ENCODE measurements around the gene PPM1H.
"Not testable (repeated sequence)": the region's sequence is repeated elsewhere in the genome, so short reads cannot be mapped to it uniquely, and the experiment has no call there.

PPM1H gene

DNA sequence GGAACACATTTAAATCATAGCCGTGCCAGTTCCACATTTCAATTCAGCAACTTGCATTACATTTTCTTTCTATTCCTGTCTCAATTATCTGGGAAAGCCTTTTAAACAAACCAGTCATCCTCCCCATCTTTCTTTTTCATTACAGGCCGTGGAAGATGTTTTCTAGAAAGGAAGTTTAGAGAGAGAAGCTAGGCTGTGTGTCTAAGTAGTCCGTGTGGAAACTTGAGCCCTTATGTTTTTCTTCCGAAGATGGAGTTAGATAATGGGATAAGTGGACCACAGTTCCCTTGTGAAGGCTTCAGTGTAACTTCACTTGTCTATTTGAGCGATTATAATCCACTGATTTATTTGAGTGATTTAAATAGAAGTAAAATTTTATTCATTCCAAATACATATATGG, 12.4 kb upstream of the PPM1H start:
- no peak for DNase-seq (ENCODE audit: low spot score)

DNA sequence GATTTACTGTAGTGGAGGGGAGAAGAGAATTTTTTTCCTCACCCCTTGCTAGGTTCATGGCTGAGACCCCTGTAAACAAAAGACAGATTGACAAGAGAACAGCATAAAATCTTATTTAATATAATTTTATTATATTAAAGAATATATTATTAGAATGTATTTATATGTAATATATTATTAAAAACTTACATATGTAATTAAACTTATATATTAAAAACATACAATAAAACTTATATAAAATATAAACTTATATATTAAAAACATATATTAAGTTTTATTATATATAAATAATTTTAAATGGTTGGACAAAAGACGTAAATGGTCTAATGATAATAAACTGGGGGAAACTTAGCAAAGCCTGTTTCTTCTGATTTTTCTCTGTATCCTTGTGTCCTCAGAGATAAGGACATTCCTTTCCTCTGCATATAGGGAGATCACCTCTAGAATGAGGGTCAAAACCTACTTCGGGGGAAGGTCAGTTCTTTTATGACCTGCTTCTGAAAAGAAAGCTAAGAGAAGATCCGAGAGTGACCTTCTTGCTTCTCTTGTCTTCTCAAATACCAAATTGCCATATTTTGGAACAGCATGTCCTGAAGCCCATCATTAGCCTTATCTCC, 8.9 kb upstream of the PPM1H start:
- DNase-seq (ENCODE audit: low spot score): no peak

DNA sequence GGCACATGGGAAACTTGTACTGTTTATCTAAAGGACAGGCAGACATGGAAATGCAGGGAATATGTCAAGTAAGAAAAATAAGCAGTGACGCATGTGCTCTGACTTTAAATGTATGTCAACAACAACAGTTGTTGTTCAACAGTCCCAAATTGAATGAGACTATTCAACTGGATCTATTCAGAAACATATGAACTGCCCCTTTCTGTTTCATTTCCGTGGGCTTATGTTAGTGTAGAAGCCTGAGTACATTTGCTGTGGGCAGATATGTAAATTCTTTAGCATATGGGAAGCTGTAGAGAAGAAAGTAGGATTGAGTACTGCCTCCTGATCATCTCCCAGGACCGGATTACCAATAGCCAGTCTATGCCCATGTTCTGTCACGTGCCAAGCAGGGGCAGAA, 7.4 kb upstream of the PPM1H start:
- DNase-seq (ENCODE audit: low spot score): not testable (repeated sequence)

DNA sequence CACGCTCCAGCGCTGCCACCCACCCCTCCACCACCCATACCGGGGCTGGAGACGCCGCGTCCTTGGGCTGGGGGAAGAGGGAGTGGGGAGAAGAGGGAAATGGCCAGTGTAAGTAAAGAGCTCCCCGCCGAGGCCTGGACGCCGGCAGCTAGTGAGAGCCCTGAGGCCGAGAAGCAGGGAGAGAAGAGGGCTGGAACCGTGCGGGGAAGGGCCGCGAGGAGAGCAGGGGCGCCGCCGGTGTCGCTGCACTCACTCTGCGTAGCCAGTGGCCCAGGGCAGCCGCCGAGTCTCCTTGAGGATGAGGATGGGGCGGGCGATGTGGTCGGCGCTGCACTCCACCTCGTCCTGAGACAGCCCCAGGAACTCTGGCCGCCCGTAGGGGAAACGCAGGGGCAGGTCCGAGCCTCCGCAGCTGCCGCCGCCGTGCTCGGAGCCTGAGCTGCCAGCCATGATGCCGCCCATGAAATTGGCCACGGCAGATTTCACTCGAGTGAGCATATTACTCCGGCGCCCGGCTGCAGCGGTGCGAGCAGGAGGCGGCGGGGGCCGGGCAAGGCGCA, 631 bp downstream of the PPM1H start:
- DNase-seq (ENCODE audit: low spot score): no peak

DNA sequence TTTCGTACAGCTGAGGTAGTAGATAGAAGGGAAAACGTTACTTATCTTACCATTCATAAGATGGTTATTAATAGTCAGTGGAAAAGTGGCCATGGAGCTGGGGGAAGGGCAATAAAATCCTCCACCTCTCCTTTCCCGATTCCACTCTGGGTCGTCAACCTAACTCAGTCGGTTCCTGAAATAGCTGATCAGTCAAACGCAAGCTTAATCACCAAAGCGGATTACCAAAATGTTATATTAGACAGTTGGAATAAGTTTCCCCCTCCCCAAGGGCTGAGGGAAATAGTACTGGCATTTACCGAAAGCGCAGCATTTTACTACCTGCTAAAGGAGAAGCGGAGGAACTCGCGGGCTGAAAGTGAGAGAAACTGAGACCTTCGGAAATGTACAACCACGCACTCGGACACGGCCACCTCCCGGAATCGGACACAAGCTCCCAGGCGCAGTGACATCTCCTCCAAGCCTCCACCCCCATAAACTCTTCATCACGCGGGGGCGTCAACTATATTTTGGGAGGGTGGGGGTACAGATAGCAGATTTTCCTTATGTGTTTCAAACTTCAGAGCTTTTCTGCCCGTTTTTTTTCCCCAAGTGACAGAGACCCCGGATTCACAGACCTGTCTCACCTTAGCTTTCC, 1.2 kb downstream of the PPM1H start:
- no peak for DNase-seq (ENCODE audit: low spot score)

DNA sequence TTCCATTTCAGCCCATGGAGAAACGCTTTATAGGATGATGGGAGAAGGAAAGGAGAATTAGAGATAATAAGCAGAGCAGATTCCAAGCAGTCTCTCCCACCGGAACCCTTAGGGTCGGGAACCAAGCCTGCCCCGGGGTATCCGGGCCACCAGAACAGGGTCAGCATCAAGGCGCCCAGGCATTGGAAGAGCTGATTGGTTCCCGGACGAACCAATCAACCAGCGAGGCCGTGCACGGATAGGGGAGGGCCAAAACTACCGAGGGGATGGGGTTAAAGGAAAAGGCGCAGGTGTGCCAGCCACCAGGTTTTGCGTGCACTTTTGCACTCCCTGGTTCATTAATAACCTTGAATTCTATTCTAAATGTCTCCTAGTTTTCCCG, 1.7 kb downstream of the PPM1H start:
- no peak for DNase-seq (ENCODE audit: low spot score)

DNA sequence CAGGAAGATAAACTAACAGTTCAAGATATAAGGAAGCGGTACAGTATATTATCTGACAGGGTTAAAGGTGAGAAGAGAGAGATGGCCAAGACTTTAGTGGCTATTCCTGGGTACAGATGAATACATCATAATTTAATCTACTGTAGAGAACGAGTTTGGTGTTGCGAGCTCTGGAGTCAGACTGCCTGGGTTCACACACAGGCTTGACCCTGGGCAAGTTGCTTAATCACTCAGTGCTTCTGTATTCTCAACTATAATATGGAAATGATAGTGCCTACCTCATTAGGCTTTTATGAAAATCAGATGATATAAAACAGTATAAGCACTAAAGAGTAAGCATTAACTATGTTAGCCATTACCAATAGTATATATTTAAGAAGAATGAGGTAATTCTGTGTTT, 3.5 kb downstream of the PPM1H start:
- no peak for DNase-seq (ENCODE audit: low spot score)

DNA sequence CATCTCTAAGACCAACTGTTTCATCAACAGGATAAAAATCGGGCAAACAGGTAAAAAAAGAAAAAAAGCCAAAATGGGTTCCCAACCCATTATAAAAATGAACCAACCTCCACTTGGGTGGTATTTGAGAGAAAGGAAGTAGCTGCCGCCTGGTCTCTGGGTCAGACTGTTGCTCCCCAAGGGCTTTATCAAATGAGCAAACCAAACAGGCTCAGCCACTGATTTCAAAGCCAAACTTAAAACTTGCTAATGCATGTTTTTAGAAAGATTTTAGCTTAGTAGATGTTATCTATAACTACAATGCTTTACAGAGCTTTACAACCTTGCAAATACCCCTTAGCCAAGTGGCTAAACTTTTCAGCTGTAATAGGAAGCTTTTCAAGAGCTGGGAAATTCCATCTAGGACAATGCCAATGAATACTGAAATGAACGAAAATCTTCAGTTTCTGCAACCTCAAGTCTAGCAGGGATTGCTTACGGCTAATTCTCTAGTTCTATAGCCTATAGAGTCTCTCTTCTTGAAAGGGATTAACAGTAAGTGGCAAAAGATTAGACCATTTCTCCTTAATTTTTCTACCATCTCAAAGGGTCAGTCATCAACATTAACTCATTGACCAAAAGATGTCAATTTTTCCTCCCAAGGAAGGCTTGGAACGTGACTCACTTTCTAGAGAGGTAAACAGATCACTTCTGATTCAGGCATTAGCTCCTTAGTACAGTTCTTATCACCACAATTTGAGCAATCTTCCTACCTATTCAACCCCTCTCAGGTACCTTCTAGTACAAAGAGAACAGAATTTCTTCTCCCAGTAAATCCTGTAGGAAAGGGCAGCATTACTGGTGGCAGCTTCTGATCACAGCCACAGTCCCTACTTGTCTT, 4.2 kb downstream of the PPM1H start:
- no peak for DNase-seq (ENCODE audit: low spot score)

DNA sequence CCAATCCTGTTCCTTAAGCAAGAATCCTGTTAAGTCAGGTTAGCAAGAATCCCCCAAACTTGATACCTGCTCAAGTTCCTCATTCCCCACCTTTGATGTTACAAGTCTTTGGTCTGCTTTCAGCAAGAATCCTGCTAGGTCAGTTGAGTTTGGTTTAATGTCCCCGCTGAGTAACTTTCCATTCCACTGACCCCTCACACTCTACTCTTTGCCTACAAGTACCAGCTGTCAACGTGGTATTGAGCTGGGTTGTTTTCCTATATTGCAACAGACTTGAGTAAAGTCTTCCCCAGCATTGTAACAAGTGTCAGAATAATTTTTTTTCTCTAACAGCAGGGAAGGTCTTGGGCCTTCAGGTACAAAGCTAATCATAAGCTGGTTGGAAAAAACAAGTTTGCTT, 6.3 kb downstream of the PPM1H start:
- no peak for DNase-seq (ENCODE audit: low spot score)

DNA sequence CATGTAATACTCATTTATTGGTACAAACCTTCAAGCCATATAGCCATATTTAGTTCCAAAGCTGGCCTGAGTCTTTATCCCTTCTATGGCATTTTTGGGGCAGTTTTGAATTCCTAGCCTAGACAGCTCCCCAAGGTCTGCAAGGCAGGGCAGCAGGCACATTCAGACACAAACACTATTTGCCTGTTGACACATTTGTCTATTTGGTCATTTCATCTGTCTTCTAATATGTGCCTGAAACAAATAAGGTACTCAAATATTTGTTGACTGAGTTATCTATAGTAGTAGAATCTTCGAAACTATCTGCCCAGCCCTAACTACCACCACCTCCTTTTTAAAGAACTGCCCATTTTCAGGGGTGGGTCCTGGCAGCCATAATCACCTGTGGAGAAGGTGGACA, 9.3 kb downstream of the PPM1H start:
- no peak for DNase-seq (ENCODE audit: low spot score)

DNA sequence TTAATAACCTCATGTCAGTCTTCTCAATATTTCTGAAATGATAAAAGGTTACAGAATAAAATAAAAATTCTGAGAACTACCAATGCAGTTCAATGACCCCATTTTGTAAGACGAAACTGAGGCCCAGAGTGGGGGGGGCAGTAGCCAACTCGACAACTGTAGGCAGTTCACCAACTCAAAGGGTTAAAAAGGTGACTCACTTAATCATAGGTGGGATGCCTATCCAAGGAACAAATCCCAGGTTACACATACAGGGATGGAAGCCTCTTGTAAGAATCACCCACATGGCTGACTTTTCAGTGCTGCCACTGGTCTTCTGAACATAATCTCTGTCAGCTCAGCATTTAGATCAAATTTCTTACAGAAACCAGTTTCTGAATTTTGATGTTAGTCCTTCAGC, 10.9 kb downstream of the PPM1H start:
- DNase-seq (ENCODE audit: low spot score): no peak

DNA sequence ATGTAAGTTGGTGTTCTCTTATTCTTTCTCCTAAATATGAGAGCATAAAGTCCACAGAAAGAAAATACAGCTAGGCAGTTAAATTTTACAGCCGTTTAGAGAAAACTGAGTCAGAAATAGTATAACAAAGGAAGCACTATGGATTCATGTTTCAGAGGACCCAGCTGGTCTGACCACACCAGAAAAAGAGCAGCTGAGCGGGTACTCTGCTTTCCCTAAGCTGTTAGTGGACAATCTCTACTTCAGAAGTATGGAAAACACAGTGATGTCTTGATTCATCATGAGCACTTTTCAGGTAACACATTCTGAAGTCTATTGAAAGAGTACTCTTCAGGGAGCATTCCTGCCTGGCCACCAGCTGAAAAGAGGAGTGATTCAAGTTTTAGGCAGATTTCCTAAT, 12.4 kb downstream of the PPM1H start:
- DNase-seq (ENCODE audit: low spot score): no peak

DNA sequence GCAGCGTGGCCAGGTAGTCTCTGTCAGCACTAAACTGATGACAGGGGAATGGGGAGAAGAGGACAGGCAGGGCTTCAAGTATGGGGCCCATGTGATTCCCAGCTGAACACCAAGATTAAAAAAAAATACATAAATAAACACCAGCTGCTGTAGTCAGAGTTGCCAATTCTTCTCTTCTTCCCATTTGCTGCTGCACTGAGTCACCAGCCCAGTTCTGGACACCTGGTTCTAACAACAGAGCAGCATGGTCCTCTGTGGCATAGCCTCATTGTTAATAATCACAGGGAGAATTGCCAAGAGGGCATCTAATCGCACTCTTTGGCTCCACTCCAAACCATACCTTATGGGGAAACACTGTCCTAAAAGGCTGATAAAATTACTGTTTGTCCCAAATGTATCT, 15.1 kb downstream of the PPM1H start:
- DNase-seq (ENCODE audit: low spot score): no peak

DNA sequence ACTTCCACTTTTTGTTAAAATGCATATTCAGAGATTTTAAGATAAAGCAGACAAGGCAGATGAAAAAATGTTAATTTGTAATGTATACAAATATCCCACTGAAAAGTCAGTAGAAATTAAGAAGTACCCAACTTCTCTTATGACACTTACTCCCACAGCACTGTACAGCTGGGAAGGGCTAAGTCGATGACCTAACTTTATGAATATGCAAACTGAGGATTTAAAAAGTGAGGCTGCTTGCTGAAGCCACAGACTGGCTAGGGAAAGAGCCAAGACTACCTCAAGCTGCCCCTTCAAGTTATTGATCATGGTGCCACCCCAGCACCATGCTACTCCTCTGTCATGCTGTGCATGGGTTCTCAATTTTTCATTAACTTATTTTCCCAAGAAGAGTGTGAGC, 17.0 kb downstream of the PPM1H start:
- no peak for DNase-seq (ENCODE audit: low spot score)

DNA sequence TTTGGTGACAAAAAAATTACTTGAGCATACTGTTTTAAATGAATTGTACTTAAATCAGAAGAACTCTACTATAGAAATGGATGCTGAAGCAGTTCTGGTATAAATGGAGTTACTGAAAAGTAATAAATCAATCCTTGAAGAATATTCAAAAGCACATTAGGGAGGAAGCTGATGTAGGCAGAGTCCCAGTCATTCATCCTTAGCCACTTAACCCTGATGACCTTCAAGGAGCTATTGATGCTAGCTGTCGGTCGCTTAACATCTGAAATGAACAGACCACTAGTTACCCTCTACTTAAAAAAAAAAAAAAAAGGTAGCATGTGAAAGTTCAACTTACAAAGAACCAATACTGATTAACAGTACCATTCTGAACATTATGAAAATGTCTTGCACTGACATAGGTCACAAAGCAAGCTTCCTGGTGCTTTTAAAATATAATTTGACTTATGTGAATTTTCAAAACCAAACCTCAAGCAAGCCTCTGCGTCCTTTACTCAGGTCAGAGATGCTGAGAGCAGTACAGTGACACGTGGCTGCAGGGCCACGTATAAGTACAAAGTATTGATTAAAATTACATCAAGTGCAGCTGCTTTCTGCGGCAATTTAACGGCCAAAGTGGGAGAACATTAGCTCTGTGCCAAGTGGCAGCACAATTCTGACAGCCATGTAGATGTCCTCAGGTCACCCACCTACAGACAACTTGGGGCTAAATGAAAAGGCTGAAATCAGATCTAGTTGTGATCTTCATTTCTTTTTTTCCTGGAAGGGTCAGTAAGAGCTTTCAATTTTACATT, 18.1 kb downstream of the PPM1H start:
- DNase-seq (ENCODE audit: low spot score): no peak

DNA sequence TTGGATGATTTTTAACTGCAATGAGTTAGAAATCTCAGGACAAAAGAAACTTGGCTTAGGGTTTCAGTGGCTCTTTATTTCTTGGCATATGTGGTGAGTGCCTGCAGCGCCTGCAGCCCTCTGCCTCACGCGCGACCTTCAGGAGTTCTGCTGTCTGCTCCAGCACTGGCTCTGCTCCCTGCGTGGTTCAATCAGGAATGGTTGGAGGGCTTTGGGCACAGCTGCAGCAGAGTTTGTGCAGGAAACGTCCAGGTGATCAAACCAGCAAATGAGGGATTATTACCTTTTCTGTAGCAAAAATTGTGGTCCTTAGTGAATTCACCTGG, 19.8 kb downstream of the PPM1H start:
- DNase-seq (ENCODE audit: low spot score): no peak

DNA sequence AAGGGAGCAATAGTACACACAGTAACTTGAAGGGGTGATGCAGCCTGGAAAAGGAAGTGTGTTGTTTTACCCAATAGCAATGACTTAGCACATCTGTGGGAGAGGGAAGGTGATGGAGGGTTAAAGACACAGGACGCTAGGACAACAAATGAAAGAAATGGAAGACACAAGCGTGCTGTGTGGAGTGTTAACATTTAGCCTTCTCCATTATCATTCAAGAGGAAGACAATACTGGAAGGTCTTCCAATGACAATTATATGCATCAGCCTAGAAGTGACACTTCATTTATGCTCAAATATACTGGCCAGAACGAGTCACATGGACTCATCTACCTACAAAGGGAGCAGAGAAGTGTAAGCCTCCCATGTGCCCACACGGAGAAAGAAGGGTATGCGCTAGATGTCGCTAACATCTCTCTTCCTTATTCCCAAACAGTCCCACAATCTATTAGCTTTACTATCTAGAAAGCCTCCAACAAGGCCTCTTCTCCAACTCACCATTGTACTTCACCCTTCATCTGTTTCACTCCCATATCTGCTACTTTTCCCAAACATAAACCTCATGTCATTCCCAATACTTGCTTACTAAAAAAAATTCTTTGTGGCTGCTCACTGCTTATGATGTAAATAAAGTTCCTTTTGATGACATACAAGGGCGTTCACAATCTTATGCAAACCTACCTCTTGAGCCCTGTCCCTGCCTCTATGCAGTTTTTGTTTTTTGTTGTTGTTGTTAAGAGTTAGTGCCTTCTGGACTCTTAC, 20.3 kb downstream of the PPM1H start:
- no peak for DNase-seq (ENCODE audit: low spot score)

DNA sequence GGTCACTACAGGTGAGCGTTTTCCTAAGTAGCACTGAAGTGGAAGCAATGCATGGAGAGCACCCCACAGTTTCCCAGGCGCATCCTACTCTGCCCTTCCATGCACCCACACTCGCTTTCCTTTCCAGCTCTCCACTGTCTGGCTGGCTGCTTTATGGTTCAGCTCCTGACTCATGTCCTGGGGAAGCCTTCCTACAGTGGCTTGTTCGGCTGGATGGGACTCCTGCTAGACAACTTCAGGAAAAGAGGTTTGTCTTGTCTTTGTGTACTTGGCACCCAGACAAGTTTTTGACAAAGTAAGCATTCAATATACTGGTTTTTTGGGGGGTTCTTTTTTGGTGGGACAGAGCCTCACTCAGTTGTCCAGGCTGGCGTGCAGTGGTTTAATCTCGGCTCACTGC, 21.6 kb downstream of the PPM1H start:
- no peak for DNase-seq (ENCODE audit: low spot score)

DNA sequence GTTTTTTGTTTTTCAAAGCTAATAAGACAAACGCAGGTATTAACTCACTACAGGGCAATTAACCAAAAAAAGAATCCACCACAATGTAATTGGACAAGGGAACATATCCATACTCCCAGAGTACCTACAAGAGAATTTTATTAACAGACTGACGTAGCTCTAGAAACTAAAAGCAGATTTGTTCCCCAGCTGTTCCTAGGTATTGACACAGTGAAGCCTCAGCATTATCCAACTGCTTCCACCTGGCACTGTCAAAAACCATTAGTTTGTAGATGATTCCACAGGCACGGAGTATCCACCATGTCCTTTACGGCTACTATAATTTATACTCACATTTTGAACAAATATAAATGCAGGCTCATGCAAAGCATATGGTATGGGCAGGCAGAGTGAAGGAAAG, 22.3 kb downstream of the PPM1H start:
- no peak for DNase-seq (ENCODE audit: low spot score)

DNA sequence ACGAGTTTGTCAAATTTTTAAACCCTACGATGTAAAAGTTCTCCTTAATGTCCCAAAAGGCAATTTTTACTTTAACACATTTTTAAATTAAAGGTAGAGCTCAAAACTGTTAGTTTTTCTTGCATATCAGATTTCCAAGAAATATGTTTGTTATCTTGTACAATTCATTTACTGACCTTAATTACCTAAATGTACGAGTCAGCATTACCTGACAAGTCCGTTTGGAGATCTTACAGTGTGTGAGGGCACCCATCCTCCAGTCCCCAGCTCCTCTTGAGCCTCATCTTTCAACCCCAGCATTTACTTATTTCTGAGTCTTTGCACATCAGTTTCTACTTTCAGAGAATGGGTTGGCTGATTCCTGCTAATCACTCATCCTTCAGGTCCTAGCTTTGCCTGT, 23.7 kb downstream of the PPM1H start:
- no peak for DNase-seq (ENCODE audit: low spot score)

DNA sequence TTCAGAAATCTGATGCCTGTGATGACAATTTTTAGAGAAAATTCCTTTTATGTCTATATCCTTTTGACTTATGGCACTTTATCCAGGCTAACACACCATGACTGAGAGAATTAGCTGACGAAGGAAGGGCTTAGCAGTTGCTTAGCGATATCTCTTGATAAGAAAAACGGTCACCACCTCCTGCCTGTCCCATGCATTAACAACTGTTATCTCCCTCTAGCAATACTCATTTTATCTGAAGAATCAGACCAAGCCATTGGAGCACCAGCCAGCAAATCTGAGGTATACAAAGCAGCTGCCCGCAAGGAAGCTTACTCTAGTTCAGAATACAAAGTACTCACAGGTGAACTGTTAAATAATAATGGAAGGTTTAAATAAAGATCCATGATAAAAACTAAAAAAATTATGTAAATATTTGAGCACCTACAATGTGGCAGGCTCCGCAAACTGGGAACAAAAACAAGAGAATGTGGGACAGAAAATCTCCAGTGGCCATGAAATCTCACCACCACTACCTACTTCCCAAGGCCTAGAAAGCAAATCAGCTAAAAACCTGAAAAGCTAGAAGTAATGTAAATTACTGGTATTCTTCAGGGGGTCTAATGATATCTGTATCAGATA, 24.3 kb downstream of the PPM1H start:
- DNase-seq (ENCODE audit: low spot score): no peak
